Loucy (cell line): ENCODE data around the gene SMPD4.

ENCODE experiments used
- CTCF ChIP-seq: fragments of 200-600 bp; sonication (generic); conservative IDR thresholded peaks from 2 replicates; pipeline ENCODE4 v1.5.1; 2014; ENCODE audit warnings: mild to moderate bottlenecking, antibody characterized with exemption, low read length
- EZH2phosphoT487 ChIP-seq: fragments of 200-600 bp; IDR thresholded peaks from 2 replicates; pipeline ENCODE4 v1.6.1; 2018; ENCODE audit warnings: antibody characterized with exemption, mild to moderate bottlenecking, moderate library complexity, borderline replicate concordance

DNA sequence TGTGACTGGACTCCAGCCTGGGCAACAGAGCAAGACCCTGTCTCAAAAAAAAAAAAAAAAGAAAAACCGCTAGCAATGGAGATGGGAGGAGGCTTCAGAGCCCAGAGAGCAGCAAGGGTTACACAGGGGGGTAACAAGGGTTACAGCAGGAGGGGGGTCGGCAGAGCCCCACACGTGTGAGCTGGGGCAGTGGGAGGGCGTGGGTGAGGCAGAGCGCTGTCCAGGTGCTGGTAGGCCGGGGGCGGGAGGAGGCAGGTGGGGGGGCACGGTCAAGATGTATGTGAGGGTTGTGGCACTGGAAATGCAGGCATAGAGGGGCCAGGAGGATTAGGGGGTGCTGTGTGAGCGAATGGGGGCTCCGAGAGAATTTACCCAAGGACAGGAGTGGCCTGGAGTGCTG is 4.0 kb upstream of the SMPD4 start:
- no peak for TF ChIP-seq CTCF
- TF ChIP-seq EZH2phosphoT487 = no peak
